Left renal cortex interstitium (tissue), 4 donors: ENCODE measurements around the gene TBCB. TPM values are rescaled to one million over a fixed set of nuclear protein-coding genes. Genes with fewer than 3 reads are reported as not detected.
"Not testable (repeated sequence)": the region's sequence is repeated elsewhere in the genome, so short reads cannot be mapped to it uniquely, and the experiment has no call there.

Experiments
- DNase-seq, 4 donors: peaks; one replicate each; pipeline ENCODE4 v3.0.0-alpha.2; 2013; ENCODE audit warnings: low read depth in 4 of 4, low spot score in 2 of 4, missing footprints in 1 of 4
- polyA plus RNA-seq, 4 donors: library from polyadenylated mRNA; unstranded; fragments of 120-200 nt; gene quantifications; one replicate each; pipeline ENCODE4 v1.2.1, GENCODE V29; 2013; ENCODE audit not compliant: insufficient read length in 4 of 4

TBCB gene
- polyA plus RNA-seq, 4 donors, result 118 to 158 (median 128) TPM

- DNase-seq, result no peak
These were observed 13.1 kb downstream of the TBCB start for GRCh38 chr19:36128392-36128736.

DNA sequence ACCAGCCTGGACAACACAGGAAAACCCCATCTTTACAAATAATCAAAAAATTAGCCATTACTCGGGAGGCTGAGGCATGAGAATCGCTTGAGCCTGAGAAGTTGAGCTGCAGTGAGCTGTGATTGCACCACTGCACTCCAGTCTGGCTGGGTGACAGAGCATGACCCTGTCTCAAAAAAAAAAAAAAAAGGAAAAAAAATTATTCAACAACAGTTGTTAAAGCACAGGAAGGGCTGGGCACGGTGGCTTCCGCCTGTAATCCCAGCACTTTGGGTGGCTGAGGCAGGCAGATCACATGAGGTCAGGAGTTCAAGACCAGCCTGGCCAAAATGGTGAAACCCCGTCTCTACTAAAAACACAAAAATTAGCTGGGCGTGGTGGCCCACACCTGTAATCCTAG is 16.0 kb downstream of the TBCB start:
- not testable (repeated sequence) for DNase-seq

DNA sequence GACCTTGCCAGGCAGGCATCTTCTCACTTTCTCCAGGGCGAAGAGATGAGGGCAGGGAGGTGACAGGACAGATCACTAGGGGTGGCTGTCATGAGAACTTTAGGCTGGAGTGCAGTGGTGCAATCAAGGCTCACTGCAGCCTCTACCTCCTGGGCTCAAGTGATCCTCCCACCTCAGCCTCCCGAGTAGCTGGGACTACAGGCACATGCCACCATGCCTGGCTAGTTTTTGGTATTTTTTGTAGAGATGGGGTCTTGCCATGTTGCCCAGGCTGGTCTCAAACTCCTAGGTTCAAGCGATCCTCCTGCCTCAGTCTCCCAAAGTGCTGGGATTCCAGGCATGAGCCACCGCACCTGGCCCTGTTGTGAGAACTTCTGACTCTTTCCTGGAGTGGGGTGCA is 19.6 kb downstream of the TBCB start:
- DNase-seq, result not testable (repeated sequence)

GRCh38 chr19:36136964-36137686 is 21.9 kb downstream of the TBCB start:
- DNase-seq, result no peak

DNA sequence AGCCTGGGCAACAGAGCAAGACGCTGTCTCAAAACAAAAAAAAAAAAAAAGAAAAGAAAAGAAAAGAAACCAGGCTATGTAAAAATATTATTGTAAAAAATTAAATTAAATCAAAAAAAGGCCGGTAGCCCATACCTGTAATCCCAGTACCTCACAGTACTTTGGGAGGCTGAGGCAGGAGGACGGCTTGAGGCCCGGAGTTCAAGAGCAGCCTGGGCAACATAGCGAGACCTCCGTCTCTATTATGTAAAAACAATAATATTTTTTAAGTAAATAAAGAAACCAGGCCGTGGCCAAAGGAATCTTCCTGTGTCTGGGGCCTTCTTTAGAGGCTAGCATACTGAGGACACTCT is 23.8 kb downstream of the TBCB start:
- DNase-seq, result no peak

GRCh38 chr19:36139473-36140303 is 24.4 kb downstream of the TBCB start, which contains the start of gene CAPNS1:
Gene CAPNS1, plus strand, starts transcription at chr19:36140066. Its CDS starts 946 bp downstream, at chr19:36141012.
- peak; percentile 66 to 97 (median 96) for DNase-seq

- DNase-seq, result peak in 2 of 4 donors; percentile 35 to 36
These were observed 25.2 kb downstream of the TBCB start for GRCh38 chr19:36140304-36141038.

DNA sequence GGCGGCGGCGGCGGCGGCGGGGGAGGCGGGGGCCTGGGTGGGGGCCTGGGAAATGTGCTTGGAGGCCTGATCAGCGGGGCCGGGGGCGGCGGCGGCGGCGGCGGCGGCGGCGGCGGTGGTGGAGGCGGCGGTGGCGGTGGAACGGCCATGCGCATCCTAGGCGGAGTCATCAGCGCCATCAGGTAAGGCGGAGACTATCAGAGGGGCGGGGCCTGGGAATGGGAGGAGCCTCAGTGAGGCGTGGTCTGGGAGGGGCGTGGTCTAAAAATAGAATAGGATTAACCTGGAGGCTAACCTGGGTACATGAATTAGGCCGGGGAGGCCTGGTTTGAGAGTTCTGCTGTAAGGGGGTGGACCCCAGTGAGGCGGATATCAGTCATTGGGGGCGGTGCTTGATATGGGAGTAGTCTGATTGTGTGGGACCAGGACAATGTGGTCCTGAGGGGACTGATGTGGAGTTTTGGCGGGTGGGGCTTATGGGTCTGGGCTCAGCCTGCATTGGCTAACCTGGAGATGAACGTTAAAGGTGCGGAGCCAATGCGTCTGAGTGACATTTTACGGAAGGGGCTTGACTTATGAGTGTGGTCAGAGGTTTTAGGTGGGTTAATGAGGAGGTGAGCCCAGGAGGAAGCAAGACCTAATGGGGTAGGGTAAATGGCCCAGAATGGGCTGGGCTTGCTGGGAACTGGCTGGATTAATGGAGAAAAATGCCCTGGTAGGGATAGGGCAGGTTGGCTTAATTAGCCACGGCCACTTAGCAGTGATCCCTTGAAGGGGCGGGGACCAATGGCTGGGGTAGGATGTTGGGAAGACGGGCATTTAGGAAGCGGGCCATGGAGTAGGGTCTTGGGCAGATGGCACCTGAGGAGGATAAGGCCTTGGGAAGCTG is 26.0 kb downstream of the TBCB start:
- DNase-seq, result peak; percentile 34 to 69 (median 62)

- DNase-seq, result no peak
These were observed 26.8 kb downstream of the TBCB start for GRCh38 chr19:36142046-36142445.

DNA sequence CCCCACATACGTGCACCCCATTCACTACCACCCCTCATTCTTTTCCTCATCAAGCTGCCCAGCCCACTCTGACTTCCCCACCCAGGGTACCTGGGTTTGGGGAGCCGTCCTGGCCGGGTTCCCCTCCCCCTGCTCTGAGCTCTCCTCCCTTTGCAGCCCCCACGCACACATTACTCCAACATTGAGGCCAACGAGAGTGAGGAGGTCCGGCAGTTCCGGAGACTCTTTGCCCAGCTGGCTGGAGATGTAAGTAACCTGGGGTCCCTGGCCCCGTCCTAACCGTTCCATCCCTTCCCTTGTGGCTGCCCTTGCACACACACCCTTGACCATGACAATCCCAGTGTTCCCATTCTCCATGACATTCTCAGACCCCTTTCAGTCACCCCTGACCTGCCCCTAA is 27.2 kb downstream of the TBCB start:
- DNase-seq, result no peak

- DNase-seq, result no peak
These were observed 29.4 kb downstream of the TBCB start for GRCh38 chr19:36144624-36145023.

GRCh38 chr19:36149673-36150406 is 34.6 kb downstream of the TBCB start:
- no peak for DNase-seq

- DNase-seq, result no peak
These were observed 35.3 kb downstream of the TBCB start for GRCh38 chr19:36150586-36150985.

DNA sequence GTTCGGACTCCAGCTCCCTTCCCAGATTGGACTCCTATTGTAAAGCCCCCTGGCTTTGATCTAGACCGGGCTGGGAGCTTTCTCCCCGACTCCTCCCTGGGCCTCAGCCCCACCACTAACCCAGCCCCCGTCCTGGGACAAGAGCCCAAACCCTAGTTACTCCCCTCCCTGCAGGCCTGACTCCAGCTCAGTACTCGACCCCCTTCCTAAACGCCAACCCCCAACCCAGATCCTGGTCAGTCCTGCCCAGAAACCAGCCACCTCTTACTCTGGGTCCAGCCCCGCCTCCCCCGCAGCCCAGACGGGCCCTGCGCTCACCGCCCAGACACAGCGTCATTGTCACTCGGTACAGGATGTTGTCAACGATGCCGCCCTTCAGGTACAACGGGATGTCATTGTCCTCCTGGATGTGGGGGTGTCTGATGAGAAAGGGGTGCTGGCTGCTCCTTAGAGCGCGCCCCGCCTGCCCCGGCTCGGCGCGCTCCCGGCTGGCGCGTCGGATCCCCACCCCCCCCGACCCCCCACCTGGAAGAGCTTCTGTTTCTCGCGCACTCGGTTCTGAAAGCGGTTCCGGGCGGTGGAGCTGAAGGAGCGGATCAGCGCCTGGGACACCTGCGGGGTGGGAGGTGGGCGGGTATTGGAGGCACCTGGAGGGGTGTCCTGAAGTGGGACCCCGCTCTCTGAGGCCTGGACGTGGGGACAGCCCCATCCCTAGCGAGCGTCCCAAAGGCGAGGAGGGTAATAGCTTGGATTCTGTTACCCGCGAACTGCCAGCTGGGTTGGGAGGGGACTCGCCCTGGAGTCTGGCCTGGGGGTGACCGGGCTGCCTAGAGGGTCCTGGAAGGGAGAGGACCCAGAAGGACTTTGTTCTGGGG is 36.1 kb downstream of the TBCB start:
- peak in 3 of 4 donors; percentile 37 to 50 (median 47) for DNase-seq

- DNase-seq, result no peak
These were observed 36.7 kb downstream of the TBCB start for GRCh38 chr19:36152019-36152351.

DNA sequence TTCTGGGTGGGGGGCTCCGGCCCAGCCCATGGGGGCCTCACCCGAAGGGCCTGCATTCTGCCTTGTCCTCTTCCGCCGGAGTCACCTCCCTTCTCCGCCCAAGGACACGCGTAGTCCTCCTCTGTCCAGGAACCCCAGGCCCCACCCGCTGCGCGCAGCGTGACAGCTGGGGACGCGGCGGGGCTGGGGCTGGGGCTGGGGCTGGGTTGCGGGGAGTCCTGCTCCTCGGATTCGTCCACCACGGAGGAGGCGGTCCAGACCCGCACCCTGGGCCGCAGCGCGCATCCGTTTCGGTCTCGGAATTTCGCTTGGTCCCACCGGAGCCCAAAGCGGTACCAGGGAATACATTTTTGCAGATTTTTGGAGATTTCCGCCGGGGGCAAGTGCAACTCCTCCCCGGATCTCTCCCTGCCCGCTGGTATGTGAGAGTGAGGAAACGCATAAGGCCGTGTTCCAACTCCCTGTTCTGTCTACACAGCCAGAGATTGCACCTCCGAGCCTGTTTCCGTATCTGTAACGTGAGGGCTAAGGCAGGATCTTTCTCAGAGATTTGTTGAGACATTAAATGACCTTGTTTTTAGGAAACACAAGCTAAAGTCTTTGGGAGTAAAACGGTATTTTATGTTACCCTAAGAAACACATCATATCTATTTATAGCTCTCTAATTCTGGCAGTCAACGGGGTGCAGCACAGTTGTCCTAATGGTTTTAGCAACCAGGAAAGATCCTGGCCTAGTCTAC is 37.3 kb downstream of the TBCB start, which contains the start of gene COX7A1:
Gene COX7A1 (minus strand): TSS at position 96 of the 740 bp plus-strand sequence. CDS start 40 bp downstream, at position 56.
- DNase-seq, result peak in 2 of 4 donors; percentile 32 to 36

DNA sequence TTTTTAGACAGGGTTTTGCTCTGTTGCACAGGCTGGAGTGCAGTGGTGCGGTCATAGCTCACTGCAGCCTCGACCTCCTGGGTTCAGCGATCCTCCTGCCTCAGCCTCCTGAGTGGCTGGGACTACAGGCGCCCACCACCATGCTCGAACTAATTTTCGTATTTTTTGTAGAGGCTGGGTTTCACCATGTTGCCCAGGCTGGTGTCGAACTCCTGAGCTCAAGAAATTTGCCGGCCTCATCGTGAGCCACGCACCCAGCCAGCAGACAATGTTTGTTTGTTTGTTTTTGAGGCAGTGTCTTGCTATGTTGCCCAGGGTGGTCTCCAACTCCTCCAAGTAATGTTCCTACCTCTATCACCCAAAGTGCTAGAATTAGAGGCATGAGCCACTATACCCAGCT is 37.9 kb downstream of the TBCB start:
- DNase-seq, result no peak
